GM12878 (cell line): ENCODE data around the gene HAO2. TPM values are rescaled to one million over a fixed set of nuclear protein-coding genes. Genes with fewer than 3 reads are reported as not detected.

Experiments
- ATAC-seq: fragments of 200-7000 bp; cut with Tn5 transposase; 3 replicates; pipeline ENCODE4 v1.9.1; 2020; ENCODE audit warnings: mild to moderate bottlenecking, moderate library complexity
- BruUV-seq: library from RNA; stranded (reverse); fragments of 400-500 nt; replicated peaks from 2 replicates; lab custom pipeline; 2021; lab: Mats Ljungman, UMichigan
- CTCF ChIA-PET: fragments of 300-600 bp; sonication (Branson Sonifier 250); formaldehyde crosslinking; extraction: SDS; loops from one replicate; lab custom pipeline; 2021; ENCODE audit warnings: inconsistent platforms; lab: Yijun Ruan, JAX
- POLR2A ChIA-PET: fragments of 350-600 bp; formaldehyde crosslinking; extraction: SDS; loops from one replicate; lab custom pipeline; 2021; ENCODE audit warnings: inconsistent platforms; lab: Charles Lee
- RAD21 ChIA-PET: fragments of 300-600 bp; sonication (Branson Sonifier 250); formaldehyde crosslinking; loops from one replicate; lab custom pipeline; 2023; ENCODE audit warnings: antibody characterized with exemption; ENCODE audit not compliant: unreplicated experiment; lab: Charles Lee
- SMC1A ChIA-PET: fragments of 300-600 bp; sonication (Branson Sonifier 250); formaldehyde crosslinking; loops from one replicate; lab custom pipeline; 2023; ENCODE audit not compliant: unreplicated experiment, uncharacterized antibody; lab: Charles Lee
- DNase-seq: peaks from one replicate; pipeline ENCODE4 v3.0.0-alpha.2; 2011; ENCODE audit warnings: low read depth, low spot score
- FAIRE-seq: peaks from 3 replicates; lab custom pipeline; 2011; peaks lifted over from hg19 to GRCh38; lab: Jason Lieb, UNC
- H2AFZ ChIP-seq: 2 replicates; pipeline ENCODE4 v1.6.0; 2011; ENCODE audit warnings: low read depth, low read length, control low read depth; ENCODE audit not compliant: control insufficient read depth
- H3K27ac ChIP-seq: 2 replicates; pipeline ENCODE4 v1.5.1; 2011; ENCODE audit warnings: control low read depth; ENCODE audit not compliant: control insufficient read depth, insufficient read depth
- H3K27me3 ChIP-seq, 2 experiments: replicated peaks in 1 of 2; 2 replicates each; pipeline versions ENCODE4 v1.6.0 to v1.6.1; 2011; ENCODE audit warnings: low read length in 1 of 2; ENCODE audit not compliant: control insufficient read depth in 2 of 2, insufficient read depth in 2 of 2
- H3K36me3 ChIP-seq, 2 experiments: 2 replicates each; pipeline ENCODE4 v1.5.1; 2011; ENCODE audit warnings: low read length in 1 of 2; ENCODE audit not compliant: control insufficient read depth in 2 of 2, insufficient read depth in 2 of 2
- H3K4me1 ChIP-seq: 2 replicates; pipeline ENCODE4 v1.6.1; 2011; ENCODE audit warnings: mild to moderate bottlenecking, low read length, moderate library complexity, mixed read lengths; ENCODE audit not compliant: control insufficient read depth, insufficient read depth
- H3K4me2 ChIP-seq: 2 replicates; pipeline ENCODE4 v1.6.0; 2011; ENCODE audit warnings: control low read depth; ENCODE audit not compliant: control insufficient read depth, insufficient read depth
- H3K4me3 ChIP-seq: fragments of 200-600 bp; sonication (generic); 2 replicates; pipeline ENCODE4 v1.5.1; 2016
- H3K79me2 ChIP-seq: 2 replicates; pipeline ENCODE4 v1.6.0; 2011; ENCODE audit warnings: low read length; ENCODE audit not compliant: control insufficient read depth, insufficient read depth
- H3K9ac ChIP-seq: 2 replicates; pipeline ENCODE4 v1.8.0; 2011; ENCODE audit warnings: low read length, control low read depth, mixed read lengths; ENCODE audit not compliant: control insufficient read depth, insufficient read depth
- H3K9me3 ChIP-seq: replicated peaks from 3 replicates; pipeline ENCODE4 v1.5.1; 2011; ENCODE audit warnings: mild to moderate bottlenecking, low read length; ENCODE audit not compliant: control insufficient read depth, insufficient read depth
- H4K20me1 ChIP-seq: 2 replicates; pipeline ENCODE4 v1.6.0; 2011; ENCODE audit not compliant: control insufficient read depth, insufficient read depth
- ASH2L ChIP-seq: fragments of 300-600, 200-600 bp; sonication (generic); IDR thresholded peaks from 2 replicates; pipeline ENCODE4 v1.6.1; 2017; ENCODE audit warnings: low read depth, mild to moderate bottlenecking, borderline replicate concordance
- CEBPB ChIP-seq, 2 experiments: fragments of 150-350 bp in 1 of 2; IDR thresholded peaks; 2 replicates each; pipeline ENCODE4 v1.6.1; 2012 to 2014; ENCODE audit warnings: low read depth in 2 of 2, low read length in 2 of 2, borderline replicate concordance in 1 of 2, inconsistent platforms in 1 of 2
- ESRRA ChIP-seq: IDR thresholded peaks from 2 replicates; pipeline ENCODE4 v1.6.1; 2012; ENCODE audit warnings: mild to moderate bottlenecking, low read length, improper control_type of control experiment
- FOXK2 ChIP-seq: fragments of 450-650 bp; IDR thresholded peaks from 2 replicates; pipeline ENCODE4 v1.6.1; 2017; ENCODE audit warnings: mild to moderate bottlenecking, moderate library complexity
- FOXM1 ChIP-seq: IDR thresholded peaks from 2 replicates; pipeline ENCODE4 v1.6.1; 2012; ENCODE audit warnings: low read depth, mild to moderate bottlenecking, inconsistent platforms, low read length, moderate library complexity
- IRF4 ChIP-seq: IDR thresholded peaks from 2 replicates; pipeline ENCODE4 v1.6.1; 2011; ENCODE audit warnings: low read depth, low read length
- LARP7 ChIP-seq: fragments of 450-650 bp; IDR thresholded peaks from 2 replicates; pipeline ENCODE4 v1.6.1; 2017; ENCODE audit warnings: mild to moderate bottlenecking
- MTA2 ChIP-seq: fragments of 450-650 bp; IDR thresholded peaks from 2 replicates; pipeline ENCODE4 v1.6.1; 2016; ENCODE audit warnings: low read depth, mild to moderate bottlenecking, moderate library complexity
- NFIC ChIP-seq: IDR thresholded peaks from 2 replicates; pipeline ENCODE4 v1.6.1; 2012; ENCODE audit warnings: low read depth, mild to moderate bottlenecking, inconsistent platforms, low read length, moderate library complexity
- NFXL1 ChIP-seq: fragments of 450-650 bp; IDR thresholded peaks from 2 replicates; pipeline ENCODE4 v1.6.1; 2017; ENCODE audit warnings: antibody characterized with exemption, mild to moderate bottlenecking, borderline replicate concordance
- NR2C2 ChIP-seq: IDR thresholded peaks from 2 replicates; pipeline ENCODE4 v1.6.1; 2011; ENCODE audit warnings: borderline replicate concordance, low read depth; ENCODE audit not compliant: control insufficient read depth, insufficient read length
- POLR2AphosphoS2 ChIP-seq: IDR thresholded peaks from 2 replicates; pipeline ENCODE4 v1.6.1; 2011; ENCODE audit warnings: low read depth, mild to moderate bottlenecking, low read length, improper control_type of control experiment, moderate library complexity
- STAT1 ChIP-seq: fragments of 450-650 bp; conservative IDR thresholded peaks from 2 replicates; pipeline ENCODE4 v1.6.1; 2014; ENCODE audit warnings: antibody characterized with exemption, mild to moderate bottlenecking
- TAF1 ChIP-seq: IDR thresholded peaks from 2 replicates; pipeline ENCODE4 v1.6.1; 2011; ENCODE audit warnings: mild to moderate bottlenecking, low read depth, low read length, borderline replicate concordance
- ZNF384 ChIP-seq: IDR thresholded peaks from 2 replicates; pipeline ENCODE4 v1.6.1; 2012; ENCODE audit warnings: low read depth, mild to moderate bottlenecking, low read length, improper control_type of control experiment, borderline replicate concordance
- ZSCAN29 ChIP-seq: fragments of 450-650 bp; IDR thresholded peaks from 2 replicates; pipeline ENCODE4 v1.6.1; 2017; ENCODE audit warnings: mild to moderate bottlenecking, moderate library complexity
- WGBS: methylation state at CpG from one replicate; pipeline ENCODE4 v1.1.6; 2016; ENCODE audit warnings: low lambda C conversion rate; ENCODE audit not compliant: insufficient replicate concordance, insufficient coverage; ENCODE audit errors: missing lambda C conversion rate; 5-methylcytosine and 5-hydroxymethylcytosine counted together
- in situ Hi-C: fragments of 300-500 bp; cut with MboI; formaldehyde crosslinking; loops from 9 replicates; pipeline ENCODE4 v1.14.3; 2018; ENCODE audit warnings: mixed read lengths
- intact Hi-C: fragments of 100-400 bp; cut with micrococcal nuclease; formaldehyde crosslinking; loops from one replicate; pipeline ENCODE4 v1.14.2; 2022; ENCODE audit not compliant: unreplicated experiment
- polyA plus RNA-seq, 11 experiments: library from polyadenylated mRNA; depleted of rRNA in 4 of 11; unstranded in 6 of 11; stranded (reverse) in 5 of 11; fragments of >200 nt; fragmentation: Nextera tagmentation in 4 of 11; fragmentation: Illumina TruSeq in 1 of 11; extraction: Ambion mirVana in 4 of 11; extraction: Trizol in 1 of 11; gene quantifications; 1 replicate in 1 of 11; 2 replicates in 10 of 11; pipeline versions ENCODE4 v1.2.1 to v1.2.3, GENCODE V29; 2011 to 2016; ENCODE audit warnings: inconsistent platforms in 2 of 11, missing spikeins in 2 of 11, low read depth in 1 of 11
- total RNA-seq, 4 experiments: library from RNA; depleted of rRNA in 3 of 4; stranded (reverse); fragments of >200 nt in 3 of 4; fragmentation: Illumina TruSeq in 1 of 4; extraction: Trizol in 1 of 4; gene quantifications; 2 replicates each; pipeline versions ENCODE4 v1.2.1 to v1.2.3, GENCODE V29; 2013 to 2021
- TF ChIP-seq, protein P1 (sequence below): fragments of 450-650 bp; IDR thresholded peaks from 2 replicates; pipeline ENCODE4 v1.6.1; 2018; ENCODE audit warnings: borderline replicate concordance, mild to moderate bottlenecking; ENCODE audit not compliant: partially characterized antibody
- TF ChIP-seq, protein P2 (sequence below): IDR thresholded peaks from 2 replicates; pipeline ENCODE4 v1.6.1; 2012; ENCODE audit warnings: mild to moderate bottlenecking, low read depth, low read length
- TF ChIP-seq, protein P3 (sequence below): IDR thresholded peaks from 2 replicates; pipeline ENCODE4 v1.6.1; 2012; ENCODE audit warnings: low read depth, low read length, improper control_type of control experiment
- TF ChIP-seq, protein P4 (sequence below): fragments of 450-650 bp; IDR thresholded peaks from 2 replicates; pipeline ENCODE4 v1.6.1; 2014; ENCODE audit warnings: mild to moderate bottlenecking

Gene HAO2
- total and polyA plus RNA-seq, 10 of the 15 experiments (the other 5 are each of a cell fraction or from before 2014, with no cell fraction given), result not detected

DNA sequence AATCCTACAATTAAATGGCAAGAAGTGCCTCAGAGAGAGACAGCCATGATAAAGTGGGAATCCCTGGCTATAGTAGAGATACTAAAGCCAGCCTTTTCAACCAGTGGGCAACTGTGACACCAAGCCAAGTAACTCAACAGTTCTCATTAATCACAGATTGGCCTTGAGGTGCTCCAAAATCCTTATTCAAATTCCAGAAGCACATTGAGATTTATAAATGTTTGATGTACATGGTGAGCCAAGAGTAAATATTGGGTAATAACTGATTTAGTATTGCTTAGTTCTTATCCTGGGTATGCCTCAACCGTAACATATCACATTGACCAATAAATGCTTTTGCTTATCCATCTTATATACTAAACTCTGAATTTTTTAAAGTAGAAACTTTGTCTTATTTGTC, 17.1 kb downstream of the HAO2 start:
- no peak for FAIRE-seq
- ChIA-PET SMC1A (no interaction called here), POLR2A (no interaction called here), CTCF (interaction anchor here (2.3 kb wide), 1 partner anchor 13 kb away, joined by 7 read pairs; no protein-coding TSS in a partner anchor), RAD21 (no interaction called here)
- WGBS, result 75% methylated on average over 1 of the region's 1 CpG
- Histone ChIP-seq H3K79me2 (no peaks in the 10 kb centered on the region), H3K27me3 (no peaks in the 10 kb centered on the region), H4K20me1 (no peaks in the 10 kb centered on the region), H2AFZ (no peak overlapping the region), H3K4me2 (no peak overlapping the region), H3K4me1 (no peaks in the 10 kb centered on the region), H3K9me3 (no peaks in the 10 kb centered on the region), H3K4me3 (no peak overlapping the region), H3K9ac (no peak overlapping the region), H3K27ac (no peak overlapping the region), H3K36me3 (no peaks in the 10 kb centered on the region)
- intact Hi-C loops (no loop called here), in situ Hi-C loops (no loop called here)
- BruUV-seq, result no TSS peak
- TF ChIP-seq, protein P1, sequence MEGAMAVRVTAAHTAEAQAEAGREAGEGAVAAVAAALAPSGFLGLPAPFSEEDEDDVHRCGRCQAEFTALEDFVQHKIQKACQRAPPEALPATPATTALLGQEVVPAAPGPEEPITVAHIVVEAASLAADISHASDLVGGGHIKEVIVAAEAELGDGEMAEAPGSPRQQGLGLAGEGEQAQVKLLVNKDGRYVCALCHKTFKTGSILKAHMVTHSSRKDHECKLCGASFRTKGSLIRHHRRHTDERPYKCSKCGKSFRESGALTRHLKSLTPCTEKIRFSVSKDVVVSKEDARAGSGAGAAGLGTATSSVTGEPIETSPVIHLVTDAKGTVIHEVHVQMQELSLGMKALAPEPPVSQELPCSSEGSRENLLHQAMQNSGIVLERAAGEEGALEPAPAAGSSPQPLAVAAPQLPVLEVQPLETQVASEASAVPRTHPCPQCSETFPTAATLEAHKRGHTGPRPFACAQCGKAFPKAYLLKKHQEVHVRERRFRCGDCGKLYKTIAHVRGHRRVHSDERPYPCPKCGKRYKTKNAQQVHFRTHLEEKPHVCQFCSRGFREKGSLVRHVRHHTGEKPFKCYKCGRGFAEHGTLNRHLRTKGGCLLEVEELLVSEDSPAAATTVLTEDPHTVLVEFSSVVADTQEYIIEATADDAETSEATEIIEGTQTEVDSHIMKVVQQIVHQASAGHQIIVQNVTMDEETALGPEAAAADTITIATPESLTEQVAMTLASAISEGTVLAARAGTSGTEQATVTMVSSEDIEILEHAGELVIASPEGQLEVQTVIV, result no peak
- no peak for TF ChIP-seq ZSCAN29
- no peak for TF ChIP-seq TAF1
- TF ChIP-seq STAT1, result no peak
- TF ChIP-seq NFIC, result no peak
- TF ChIP-seq, protein P2, sequence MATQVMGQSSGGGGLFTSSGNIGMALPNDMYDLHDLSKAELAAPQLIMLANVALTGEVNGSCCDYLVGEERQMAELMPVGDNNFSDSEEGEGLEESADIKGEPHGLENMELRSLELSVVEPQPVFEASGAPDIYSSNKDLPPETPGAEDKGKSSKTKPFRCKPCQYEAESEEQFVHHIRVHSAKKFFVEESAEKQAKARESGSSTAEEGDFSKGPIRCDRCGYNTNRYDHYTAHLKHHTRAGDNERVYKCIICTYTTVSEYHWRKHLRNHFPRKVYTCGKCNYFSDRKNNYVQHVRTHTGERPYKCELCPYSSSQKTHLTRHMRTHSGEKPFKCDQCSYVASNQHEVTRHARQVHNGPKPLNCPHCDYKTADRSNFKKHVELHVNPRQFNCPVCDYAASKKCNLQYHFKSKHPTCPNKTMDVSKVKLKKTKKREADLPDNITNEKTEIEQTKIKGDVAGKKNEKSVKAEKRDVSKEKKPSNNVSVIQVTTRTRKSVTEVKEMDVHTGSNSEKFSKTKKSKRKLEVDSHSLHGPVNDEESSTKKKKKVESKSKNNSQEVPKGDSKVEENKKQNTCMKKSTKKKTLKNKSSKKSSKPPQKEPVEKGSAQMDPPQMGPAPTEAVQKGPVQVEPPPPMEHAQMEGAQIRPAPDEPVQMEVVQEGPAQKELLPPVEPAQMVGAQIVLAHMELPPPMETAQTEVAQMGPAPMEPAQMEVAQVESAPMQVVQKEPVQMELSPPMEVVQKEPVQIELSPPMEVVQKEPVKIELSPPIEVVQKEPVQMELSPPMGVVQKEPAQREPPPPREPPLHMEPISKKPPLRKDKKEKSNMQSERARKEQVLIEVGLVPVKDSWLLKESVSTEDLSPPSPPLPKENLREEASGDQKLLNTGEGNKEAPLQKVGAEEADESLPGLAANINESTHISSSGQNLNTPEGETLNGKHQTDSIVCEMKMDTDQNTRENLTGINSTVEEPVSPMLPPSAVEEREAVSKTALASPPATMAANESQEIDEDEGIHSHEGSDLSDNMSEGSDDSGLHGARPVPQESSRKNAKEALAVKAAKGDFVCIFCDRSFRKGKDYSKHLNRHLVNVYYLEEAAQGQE, result no peak
- no peak for TF ChIP-seq NFXL1
- TF ChIP-seq FOXM1, result no peak
- TF ChIP-seq, protein P3, sequence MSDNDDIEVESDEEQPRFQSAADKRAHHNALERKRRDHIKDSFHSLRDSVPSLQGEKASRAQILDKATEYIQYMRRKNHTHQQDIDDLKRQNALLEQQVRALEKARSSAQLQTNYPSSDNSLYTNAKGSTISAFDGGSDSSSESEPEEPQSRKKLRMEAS, result no peak
- TF ChIP-seq IRF4, result no peak
- TF ChIP-seq FOXK2, result no peak
- TF ChIP-seq NR2C2, result no peak
- TF ChIP-seq, protein P4, sequence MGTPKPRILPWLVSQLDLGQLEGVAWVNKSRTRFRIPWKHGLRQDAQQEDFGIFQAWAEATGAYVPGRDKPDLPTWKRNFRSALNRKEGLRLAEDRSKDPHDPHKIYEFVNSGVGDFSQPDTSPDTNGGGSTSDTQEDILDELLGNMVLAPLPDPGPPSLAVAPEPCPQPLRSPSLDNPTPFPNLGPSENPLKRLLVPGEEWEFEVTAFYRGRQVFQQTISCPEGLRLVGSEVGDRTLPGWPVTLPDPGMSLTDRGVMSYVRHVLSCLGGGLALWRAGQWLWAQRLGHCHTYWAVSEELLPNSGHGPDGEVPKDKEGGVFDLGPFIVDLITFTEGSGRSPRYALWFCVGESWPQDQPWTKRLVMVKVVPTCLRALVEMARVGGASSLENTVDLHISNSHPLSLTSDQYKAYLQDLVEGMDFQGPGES, result no peak
- TF ChIP-seq CEBPB (IDR thresholded peaks at IDR 0.05; ENCODE audit: borderline replicate concordance in 1 of 2, low read depth in 2 of 2, low read length in 2 of 2), result no peak
- TF ChIP-seq ZNF384, result no peak
- no peak for TF ChIP-seq ESRRA
- no peak for TF ChIP-seq MTA2
- TF ChIP-seq ASH2L, result no peak
- TF ChIP-seq LARP7, result no peak
- no peak for TF ChIP-seq POLR2AphosphoS2
- no peak for DNase-seq
- no peak for ATAC-seq
